GM21723 (cell line): ENCODE measurements around the gene LCLAT1.
"Not testable (repeated sequence)": the region's sequence is repeated elsewhere in the genome, so short reads cannot be mapped to it uniquely, and the experiment has no call there.

Experiments used
- ATAC-seq: cut with Tn5 transposase; IDR thresholded peaks from one replicate; pipeline ENCODE4 v1.9.1; 2021; ENCODE audit warnings: mild to moderate bottlenecking, moderate library complexity; ENCODE audit not compliant: unreplicated experiment

Gene LCLAT1

GRCh38 chr2:30513649-30514048 lies 66.6 kb downstream of the LCLAT1 start:
- ATAC-seq: not testable (repeated sequence)

- ATAC-seq: no peak
Measured at GRCh38 chr2:30514134-30514847, 67.2 kb downstream of the LCLAT1 start.

DNA sequence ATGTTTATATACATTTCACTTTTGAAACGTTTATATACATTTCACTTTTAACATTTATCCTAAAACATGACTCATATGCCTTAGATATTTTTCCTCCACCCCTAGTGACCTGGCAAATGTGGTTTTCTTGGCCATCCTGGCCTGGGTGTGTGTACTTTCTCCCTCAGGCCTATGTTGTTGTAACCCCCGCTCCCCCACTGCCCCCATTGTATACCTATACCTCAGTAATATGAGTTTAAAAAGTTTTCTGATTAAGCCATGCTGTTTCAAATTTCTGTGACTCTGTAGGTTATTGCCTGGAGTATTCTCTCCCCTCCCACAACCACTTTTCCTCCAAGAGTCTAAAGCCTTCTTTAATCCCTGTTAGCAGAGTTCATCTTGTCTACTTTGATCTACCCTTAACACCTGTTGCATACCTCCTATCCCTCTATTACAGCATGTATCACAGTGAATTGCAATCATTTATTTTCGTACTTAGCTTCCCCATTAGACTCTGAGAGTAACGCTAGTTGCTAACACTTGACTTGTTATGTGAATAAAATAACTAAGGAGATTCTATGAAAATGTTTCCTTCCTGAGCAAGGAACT lies 67.9 kb downstream of the LCLAT1 start:
- ATAC-seq: no peak

- ATAC-seq: no peak
Measured at GRCh38 chr2:30516166-30516565, 69.1 kb downstream of the LCLAT1 start.

- ATAC-seq: no peak
Measured at GRCh38 chr2:30519796-30520195, 72.8 kb downstream of the LCLAT1 start.

GRCh38 chr2:30522421-30522820 lies 75.4 kb downstream of the LCLAT1 start:
- ATAC-seq: no peak

GRCh38 chr2:30527411-30527810 lies 80.4 kb downstream of the LCLAT1 start:
- no peak for ATAC-seq

GRCh38 chr2:30527859-30528258 lies 80.8 kb downstream of the LCLAT1 start:
- no peak for ATAC-seq

- ATAC-seq: no peak
Measured at GRCh38 chr2:30530346-30530745, 83.3 kb downstream of the LCLAT1 start.

GRCh38 chr2:30541680-30542079 lies 94.6 kb downstream of the LCLAT1 start:
- no peak for ATAC-seq

GRCh38 chr2:30545875-30546274 lies 98.8 kb downstream of the LCLAT1 start:
- ATAC-seq: no peak

DNA sequence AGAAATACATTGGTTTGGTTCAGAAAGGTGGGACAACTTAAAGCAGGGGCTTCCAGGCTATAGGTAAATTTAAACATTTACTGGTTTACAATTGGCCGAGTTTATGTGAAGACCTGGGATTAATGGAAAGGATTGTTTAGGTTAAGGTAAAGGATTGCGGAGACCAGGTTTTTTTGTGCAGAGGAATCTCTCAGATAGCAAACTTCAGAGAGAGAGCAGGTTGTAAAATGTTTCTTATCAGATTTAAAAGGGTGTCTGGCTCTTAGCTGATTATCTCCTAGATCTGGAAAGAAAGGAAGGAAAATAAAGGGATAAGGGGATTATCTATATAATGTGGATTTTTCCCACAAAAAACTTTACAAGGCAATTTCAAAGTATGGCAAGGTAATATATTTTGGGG lies 101.3 kb downstream of the LCLAT1 start:
- no peak for ATAC-seq

DNA sequence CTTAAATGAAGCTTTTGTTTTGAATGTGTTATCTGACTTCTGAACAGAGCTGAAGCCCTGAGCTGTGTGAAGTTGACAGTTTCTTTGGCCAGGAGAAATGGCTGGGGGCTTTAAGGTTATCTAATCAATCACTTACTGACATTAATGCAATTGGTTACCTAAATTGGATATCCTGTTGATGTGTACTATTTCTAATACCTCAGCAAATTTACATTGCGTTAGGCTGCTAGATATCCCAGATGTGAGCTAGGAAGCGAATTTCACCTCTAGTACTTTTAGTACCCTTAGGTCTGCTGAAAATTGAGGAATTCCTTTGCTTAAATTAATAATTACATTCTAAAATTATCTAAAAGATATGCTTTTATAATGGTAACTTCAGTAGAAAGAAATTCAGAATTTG lies 102.0 kb downstream of the LCLAT1 start:
- ATAC-seq: no peak

DNA sequence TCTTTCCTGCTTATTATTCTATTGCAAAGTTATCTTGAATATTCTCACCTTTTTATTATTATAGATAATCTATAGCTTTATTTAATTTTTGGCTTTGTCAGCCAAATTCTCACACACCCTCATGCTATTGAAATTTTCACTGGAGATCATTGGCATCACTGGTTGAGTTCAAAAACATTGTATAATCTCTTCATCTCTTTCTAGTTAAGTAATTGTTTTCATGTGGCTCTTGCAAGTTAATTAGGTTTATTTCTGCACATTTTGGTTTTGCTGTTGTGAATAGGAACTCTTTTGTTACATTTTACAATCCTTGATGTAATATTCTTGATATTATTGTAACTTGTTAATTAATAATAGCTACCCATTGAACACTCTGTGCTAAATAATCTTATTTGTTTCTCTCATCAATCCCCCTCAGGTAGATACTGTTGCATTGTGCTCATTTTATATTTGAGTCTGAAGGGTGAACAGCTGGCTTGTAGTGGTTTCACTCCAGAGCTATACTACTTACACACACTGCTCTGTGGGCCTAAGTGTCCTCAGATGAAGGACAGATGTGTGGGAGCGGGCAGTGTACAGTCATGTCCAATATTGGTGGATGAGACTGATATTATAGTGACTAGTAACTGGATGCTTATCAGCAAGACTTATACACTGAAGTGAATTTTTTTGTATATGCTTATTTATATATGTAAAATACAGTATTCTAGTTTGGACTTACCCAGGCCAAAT lies 112.7 kb downstream of the LCLAT1 start:
- no peak for ATAC-seq

DNA sequence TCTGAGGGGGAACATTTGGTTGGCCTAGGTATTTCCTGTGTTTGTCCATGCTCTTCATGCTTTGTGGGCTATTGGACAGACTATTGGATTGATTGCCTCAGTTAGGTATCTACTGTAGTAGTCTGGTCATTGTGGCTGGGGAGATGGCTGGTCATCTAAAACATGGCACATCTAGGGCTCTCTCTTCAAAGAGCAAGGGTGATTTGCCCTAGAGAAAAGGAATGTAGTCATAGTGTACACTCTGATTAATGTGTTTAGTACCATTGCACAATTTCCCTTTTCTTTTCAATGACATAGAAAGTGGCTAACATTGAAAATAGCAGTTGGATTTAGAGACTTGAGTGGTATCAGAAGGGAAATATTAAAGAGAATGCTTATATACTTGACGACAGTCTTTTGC lies 114.3 kb downstream of the LCLAT1 start:
- ATAC-seq: no peak

- no peak for ATAC-seq
Measured at GRCh38 chr2:30565851-30566358, 118.9 kb downstream of the LCLAT1 start.

DNA sequence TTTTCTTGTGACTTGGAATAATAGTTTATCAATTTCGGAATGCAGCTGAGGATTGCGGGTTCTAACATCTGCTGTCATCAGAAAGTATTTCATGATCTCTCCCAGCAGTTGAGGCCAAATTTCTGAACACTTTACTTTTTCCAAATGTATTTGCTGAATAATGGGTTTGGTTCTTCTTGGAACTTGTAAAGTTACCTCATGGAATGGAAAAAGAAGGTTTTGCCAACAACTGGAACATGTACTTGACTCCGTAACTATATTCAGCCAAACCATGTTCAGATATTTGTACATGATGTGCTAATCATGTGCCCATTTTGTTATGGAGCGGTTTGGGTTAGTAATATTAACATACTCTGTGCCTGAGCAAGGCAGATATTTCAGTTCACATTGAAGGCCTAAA lies 119.6 kb downstream of the LCLAT1 start:
- ATAC-seq: no peak

DNA sequence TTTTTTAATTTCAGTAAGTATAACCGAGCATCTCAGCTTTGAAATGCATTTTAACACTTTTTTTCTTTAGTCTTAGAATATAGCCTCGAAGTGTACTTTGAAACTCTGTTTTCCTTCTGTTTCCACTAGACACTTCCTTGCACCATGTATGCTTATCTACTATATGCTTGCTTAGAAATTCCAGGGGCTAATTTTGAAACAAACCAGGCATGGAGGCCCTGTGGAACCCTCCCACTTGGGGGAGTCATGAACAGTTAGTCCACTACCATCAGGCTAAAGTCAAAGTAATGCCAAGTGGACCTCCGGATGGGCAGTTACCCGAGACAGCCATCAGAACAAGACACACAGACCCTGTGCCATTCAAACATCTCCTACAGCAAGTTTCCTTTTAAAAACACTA lies 120.3 kb downstream of the LCLAT1 start:
- ATAC-seq: no peak

DNA sequence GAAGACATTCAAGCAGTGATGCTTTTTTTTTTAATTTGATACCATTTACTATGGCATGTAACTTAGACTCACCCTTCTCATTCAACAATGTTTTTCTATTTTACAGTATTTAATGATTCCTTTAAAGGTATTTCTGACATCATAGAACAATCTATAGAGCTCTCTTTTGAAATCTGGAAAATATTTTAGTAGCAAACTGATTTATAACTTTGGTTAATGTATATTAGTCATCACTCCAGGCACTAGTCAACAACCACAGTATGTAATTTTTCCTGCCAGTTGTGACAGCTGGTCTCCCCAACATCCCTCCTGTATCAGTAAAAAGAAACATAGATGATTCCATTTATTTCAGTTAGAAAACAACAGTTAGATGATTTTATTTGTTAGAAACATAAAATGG lies 122.9 kb downstream of the LCLAT1 start:
- ATAC-seq: no peak

DNA sequence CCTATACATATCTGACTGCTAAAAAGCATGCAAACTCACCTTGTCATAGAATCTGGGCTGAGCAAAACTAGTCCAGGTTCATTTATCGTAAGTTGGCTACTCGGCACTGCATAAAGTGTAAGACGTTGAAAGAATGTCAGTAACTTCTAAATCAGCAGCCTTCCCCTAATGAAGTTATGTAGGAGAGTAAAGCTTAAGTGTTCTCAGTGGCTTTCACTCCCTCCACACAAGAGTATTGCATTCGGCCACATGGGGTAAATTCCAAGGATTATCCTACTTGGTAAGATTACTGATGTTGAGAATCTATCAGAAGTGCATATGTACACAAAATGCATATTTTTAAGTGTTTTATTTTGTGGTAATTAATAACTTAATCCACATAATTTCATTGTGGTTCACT lies 130.1 kb downstream of the LCLAT1 start:
- ATAC-seq: no peak

DNA sequence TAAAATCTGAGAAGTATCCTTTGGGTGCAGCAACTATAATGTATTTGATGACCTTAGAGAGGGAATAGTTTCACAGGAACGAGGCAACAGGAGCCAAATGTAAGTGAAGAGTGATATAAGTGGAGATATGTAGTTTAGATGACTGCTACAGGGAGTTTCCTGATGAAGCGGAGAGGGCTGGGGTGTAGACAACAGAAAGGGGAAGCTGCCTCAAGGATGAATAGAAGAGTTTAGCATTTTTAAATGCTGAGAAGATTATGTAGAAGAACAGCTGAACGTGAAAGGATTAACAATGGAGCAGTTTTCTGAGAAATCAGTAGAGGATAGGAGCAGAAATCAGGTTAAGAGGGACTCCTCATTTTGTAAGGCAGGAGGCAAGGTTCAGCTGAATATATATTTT lies 133.3 kb downstream of the LCLAT1 start:
- ATAC-seq: no peak

DNA sequence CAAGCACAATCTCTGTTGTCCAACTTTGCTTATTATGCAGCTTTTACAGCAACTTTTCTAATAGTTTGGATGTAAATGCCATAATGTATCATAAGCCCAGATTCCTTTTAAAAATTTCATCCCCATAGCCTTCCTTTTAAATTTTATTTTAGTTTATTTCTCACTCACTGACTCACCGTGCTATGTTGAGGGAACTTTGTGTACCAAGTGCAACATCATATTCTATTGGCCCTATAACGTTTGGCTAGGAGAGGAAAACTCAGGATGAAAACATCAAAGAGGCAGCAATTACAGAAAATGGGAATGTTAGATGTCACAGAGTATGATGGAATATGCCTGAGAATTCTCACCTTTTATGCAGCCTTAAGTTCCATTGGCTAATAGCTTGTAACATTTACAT lies 135.5 kb downstream of the LCLAT1 start:
- ATAC-seq: no peak
